ENCODE data around the gene ANXA2.

ANXA2 gene

DNA sequence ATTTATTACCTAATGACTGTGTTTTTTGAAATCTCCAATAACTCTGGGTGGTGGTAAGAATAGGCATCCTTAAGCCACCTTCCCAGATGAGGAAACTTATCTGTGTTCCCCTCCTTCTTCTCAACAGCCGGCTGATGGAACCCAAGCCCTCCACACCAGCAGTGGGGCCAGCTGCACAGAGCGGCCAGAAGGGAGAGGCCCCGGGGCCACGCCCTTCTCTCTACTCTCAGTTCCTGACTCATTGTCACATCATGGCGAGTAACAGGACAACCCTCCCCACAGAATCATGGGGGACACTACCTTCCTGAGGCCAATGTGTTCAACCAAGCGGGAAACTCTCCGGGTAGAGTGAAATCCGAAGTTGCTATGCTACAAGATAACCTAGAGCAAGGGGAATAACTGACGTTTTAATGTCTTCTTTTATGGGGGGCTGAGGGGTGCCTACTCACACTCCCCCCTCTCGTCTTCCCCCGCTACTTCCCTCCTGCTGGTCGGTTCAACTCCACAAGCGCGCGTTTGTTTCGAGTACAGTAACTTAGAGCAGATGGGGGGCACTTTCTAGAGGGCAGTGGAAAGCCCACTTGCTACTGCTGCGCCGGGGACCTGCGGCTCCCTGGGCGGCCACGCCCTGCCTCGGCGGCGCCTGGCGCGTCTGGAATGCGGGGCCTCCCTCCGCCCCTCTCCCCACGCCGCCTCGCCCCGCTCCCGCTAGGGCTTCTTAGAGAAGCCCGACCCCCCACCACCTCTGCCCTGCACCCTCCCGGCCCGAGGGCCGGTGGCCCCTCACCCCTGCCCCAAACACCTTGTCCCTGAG, 621 bp downstream of the ANXA2 start:
- H3K27me3 Mint-ChIP-seq = no peaks in the 10 kb centered on the region
- H3K36me3 Mint-ChIP-seq = no peaks in the 10 kb centered on the region
- no peak overlapping the region for H3K27ac Mint-ChIP-seq
- H3K9me3 Mint-ChIP-seq = no peaks in the 10 kb centered on the region
- peaks cover 30% of the 10 kb centered on the region for H3K4me1 Mint-ChIP-seq
- peak overlapping the region; percentile 75 for H3K4me3 Mint-ChIP-seq

DNA sequence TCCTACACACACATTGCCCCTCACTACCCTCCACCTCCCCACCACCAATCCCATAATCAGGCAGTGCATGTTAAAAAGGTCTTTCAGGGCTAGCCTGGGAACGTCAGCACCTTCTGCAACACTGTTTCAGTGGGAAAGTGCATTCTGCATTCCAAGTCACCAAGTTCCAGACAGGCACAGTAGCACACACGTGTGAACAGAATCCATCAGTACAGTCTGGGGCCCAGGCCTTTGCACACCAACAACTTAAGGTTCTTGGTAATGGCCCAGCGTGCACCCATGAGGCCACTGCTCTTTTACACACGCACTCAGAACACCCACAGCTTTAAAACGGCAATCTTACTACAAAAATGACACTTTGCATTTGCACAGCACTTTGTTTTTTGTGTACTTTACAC, 1.2 kb downstream of the ANXA2 start:
- H3K36me3 Mint-ChIP-seq = no peaks in the 10 kb centered on the region
- H3K4me3 Mint-ChIP-seq = peak overlapping the region; percentile 75
- H3K27me3 Mint-ChIP-seq = no peaks in the 10 kb centered on the region
- H3K9me3 Mint-ChIP-seq = no peaks in the 10 kb centered on the region
- peaks cover 30% of the 10 kb centered on the region for H3K4me1 Mint-ChIP-seq
- H3K27ac Mint-ChIP-seq = no peak overlapping the region

DNA sequence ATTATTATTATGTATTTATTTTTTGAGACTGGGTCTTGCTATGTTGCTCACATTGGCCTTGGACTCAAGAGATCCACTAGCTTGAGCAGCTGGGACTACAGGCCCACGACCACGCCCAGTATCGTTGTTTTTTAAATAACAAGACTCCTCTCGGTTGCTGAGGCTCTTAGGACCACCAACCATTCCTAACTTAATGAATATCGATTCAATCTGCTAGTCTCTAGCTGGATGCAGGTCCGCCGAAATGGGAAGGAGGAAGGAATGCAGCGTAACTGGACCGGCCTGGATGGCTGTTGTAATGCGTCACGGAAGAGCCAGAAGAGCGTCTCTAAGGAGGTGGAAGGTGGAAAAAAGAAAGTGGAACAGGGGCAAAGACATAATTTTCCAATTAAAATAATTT, 1.7 kb downstream of the ANXA2 start:
- no peak overlapping the region for H3K27ac Mint-ChIP-seq
- H3K4me3 Mint-ChIP-seq = peak overlapping the region; percentile 60

DNA sequence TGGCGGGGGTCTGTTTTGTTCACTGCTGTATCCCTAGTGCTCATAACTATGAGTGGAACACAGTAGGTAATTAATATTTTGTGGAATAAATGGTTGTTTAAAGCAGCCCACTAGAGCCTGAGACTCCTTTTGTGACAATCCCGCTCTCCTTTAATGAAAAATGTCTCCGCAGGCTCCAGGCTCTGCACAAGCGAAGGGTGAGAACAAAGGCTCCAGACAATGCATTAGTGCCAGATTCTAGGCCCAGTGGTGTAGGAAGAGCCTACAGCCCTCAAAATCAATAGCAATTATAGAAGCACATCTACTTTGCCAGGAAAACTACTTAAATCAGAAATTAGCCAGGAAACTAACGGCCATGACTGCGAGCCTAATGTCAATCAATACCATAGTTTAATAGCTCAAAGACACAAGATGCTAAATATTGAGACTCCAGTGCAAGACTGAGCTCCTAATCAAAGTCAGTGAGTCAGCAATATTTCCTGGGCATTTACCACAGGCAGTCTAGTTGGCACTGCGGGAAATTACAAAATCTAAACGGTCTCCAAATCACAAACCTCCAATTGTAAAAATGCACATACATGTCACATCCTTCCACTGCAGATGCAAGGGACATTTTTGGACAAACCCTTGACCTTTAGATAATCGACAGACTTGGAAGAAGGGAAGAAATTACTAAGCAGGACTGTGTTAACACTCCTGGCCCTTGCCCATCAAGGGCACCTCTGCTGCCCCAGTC, 2.3 kb downstream of the ANXA2 start:
- Mint-ChIP-seq H3K27me3 (no peaks in the 10 kb centered on the region), H3K4me1 (peaks cover 30% of the 10 kb centered on the region), H3K4me3 (no peak overlapping the region), H3K36me3 (no peaks in the 10 kb centered on the region), H3K9me3 (no peaks in the 10 kb centered on the region), H3K27ac (no peak overlapping the region)

More for the DNA sequence above, 1.7 kb downstream of the ANXA2 start:
- Mint-ChIP-seq H3K27me3 (no peaks in the 10 kb centered on the region), H3K4me1 (peaks cover 30% of the 10 kb centered on the region), H3K9me3 (no peaks in the 10 kb centered on the region), H3K36me3 (no peaks in the 10 kb centered on the region)

DNA sequence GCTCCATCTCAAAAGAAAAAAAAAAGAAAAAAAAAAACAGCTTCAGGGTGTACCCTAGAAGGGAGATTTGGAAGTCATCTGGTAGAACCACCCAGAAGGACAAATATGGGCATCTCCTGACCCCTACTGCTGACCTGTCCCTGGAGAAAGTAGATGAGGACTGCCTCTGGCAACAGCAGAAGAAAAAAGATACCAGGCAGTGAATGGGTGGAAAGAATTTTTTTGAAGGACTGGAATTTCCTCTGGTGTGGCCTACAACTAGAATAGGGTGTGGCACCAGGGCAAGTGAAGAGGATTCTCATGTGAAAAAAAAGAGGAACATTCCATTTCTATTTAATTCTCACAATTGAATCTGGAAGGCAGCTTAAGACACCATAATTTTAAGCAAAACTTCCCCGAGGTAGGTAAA, 3.1 kb downstream of the ANXA2 start:
- H3K27ac Mint-ChIP-seq = no peak overlapping the region
- H3K4me1 Mint-ChIP-seq = peaks cover 36% of the 10 kb centered on the region
- no peak overlapping the region for H3K4me3 Mint-ChIP-seq
- no peaks in the 10 kb centered on the region for H3K27me3 Mint-ChIP-seq
- H3K9me3 Mint-ChIP-seq = no peaks in the 10 kb centered on the region
- no peaks in the 10 kb centered on the region for H3K36me3 Mint-ChIP-seq

DNA sequence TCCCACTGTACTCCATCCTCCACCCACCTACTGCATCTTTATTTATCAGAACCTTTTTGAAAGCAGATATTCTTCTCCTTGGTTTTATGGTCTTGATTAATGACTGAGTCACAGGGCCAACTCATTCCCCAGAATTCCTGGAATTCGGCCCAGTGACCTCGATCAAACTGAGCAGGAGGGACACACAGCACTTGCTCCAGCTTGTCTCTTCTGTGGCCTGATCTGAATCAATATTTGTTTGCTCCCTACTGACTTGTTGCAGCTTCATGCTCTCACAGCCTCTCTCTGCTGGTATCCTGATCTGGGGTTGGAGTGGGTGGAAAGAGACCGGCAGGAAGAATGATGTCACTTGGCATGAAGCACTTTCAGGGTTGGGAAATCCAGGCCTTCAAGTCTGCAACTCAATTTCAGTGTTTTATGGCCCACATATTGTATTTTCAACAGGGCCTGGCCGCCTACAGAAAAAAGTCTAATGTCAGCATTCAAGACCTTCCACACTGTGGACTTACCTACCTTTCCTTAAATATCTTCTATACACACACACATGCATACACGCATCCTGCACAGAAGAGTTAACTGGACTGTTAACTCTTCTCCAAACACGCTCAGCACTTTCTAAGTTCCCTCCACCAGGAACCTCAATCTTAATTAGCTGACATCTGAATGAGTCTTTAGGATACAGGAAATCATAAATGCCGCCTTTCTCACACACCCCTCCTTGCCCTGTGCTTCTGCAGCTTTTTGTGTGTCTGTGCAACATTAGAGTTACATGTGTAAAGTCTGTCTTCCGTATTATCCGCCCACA, 4.6 kb downstream of the ANXA2 start:
- Mint-ChIP-seq H3K36me3 (no peaks in the 10 kb centered on the region), H3K27me3 (no peaks in the 10 kb centered on the region), H3K4me3 (no peak overlapping the region), H3K9me3 (no peaks in the 10 kb centered on the region), H3K4me1 (peaks cover 37% of the 10 kb centered on the region), H3K27ac (no peak overlapping the region)

DNA sequence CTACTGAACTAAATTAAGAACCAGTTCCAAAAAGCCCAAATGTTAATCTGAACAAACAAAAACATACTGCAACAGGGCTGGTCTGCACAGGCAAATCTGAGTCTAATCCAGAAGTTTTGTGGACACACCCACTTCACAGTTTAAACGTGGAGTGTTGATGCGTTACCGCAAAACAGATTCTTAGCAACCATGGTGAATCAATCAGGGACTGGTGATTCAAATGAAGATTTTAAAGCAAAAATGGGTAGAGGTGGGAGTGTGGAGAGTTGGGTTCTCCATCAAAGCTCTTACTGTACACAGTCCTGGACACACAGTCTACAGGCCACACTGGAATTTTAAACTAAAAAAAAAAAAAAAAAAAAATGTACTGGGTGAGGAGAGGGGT, 5.2 kb downstream of the ANXA2 start:
- H3K27me3 Mint-ChIP-seq = no peaks in the 10 kb centered on the region

DNA sequence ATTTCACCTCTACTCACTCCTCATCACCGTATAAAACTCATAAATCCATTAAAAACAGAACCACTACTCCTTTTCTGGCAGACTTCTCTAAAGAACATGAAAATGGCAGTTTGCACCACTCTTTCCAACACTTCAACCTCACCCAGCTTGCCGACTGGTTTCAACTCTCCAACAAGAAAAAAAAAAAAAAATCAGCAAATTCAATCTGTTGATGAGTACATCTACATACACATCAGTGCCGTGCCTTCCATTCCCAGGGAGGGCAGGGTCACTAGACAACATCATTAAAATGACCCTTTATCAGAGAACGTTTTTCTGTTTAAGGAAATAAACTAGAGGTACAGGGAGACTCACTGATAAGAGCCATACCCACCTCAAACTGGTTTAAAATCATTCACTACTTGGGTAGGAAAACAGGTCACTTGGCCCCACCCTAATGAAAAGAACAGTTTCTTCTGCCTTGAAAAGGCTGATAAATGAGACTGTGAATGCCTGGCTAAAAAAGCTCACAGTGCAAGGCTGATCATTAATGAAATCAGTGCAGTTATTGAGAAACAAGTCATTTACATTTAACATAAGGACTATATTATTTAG, 6.0 kb downstream of the ANXA2 start:
- no peaks in the 10 kb centered on the region for H3K36me3 Mint-ChIP-seq
- H3K4me1 Mint-ChIP-seq = peaks cover 33% of the 10 kb centered on the region
- no peaks in the 10 kb centered on the region for H3K9me3 Mint-ChIP-seq
- no peak overlapping the region for H3K27ac Mint-ChIP-seq
- H3K27me3 Mint-ChIP-seq = no peaks in the 10 kb centered on the region
- no peak overlapping the region for H3K4me3 Mint-ChIP-seq

More for the DNA sequence above, 5.2 kb downstream of the ANXA2 start:
- Mint-ChIP-seq H3K36me3 (no peaks in the 10 kb centered on the region), H3K4me3 (no peak overlapping the region), H3K27ac (no peak overlapping the region), H3K9me3 (no peaks in the 10 kb centered on the region), H3K4me1 (peaks cover 37% of the 10 kb centered on the region)

DNA sequence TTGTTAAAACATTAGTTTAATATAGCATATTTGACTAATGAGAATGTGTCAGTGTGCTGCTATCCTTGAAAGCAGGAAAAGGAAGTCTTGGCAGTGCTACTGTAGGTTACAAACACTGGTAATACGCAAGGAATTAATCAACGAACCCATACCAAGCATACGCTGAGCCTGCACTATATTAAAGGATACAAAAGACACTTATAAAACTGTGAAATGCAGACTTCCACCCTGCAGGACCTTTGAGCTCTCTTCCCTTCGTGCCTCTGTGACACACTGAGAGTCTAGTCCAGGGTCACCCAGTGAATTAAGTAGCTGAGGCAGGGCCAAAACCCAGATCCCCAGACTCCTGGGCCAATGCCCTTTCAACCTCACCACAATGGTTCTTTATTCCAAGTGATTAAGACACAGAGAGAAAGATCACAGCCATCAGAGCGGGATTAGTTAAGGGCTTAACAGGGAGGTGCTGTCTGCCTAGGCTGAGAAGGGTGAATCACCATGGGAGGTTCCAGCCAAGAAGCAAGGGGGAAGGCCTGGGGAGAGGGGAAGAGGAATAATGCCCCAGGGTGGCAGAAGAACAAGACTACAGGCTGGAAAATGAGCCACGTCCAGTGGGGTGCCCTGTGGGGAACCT, 6.8 kb downstream of the ANXA2 start:
- no peak overlapping the region for H3K27ac Mint-ChIP-seq
- no peaks in the 10 kb centered on the region for H3K9me3 Mint-ChIP-seq
- no peaks in the 10 kb centered on the region for H3K36me3 Mint-ChIP-seq
- no peaks in the 10 kb centered on the region for H3K27me3 Mint-ChIP-seq
- no peak overlapping the region for H3K4me3 Mint-ChIP-seq
- peaks cover 30% of the 10 kb centered on the region for H3K4me1 Mint-ChIP-seq

DNA sequence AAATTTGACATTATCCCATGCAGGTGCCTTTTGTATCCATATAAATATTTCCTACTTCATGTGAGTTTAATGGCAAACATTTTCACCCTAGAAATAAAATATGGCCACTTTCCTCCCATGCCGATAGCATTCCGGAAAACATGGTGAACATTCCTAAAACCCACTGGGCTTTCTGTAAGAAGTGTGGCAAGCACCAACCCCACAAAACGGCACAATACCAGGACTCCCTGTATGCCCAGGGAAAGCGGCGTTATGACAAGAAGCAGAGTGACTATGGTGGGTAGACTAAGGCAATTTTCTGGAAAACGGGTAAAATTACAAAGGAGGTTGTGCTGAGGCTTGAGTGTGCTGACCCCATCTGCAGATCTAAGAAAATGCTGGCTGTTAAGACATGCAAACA, 7.6 kb downstream of the ANXA2 start:
- peaks cover 30% of the 10 kb centered on the region for H3K4me1 Mint-ChIP-seq
- H3K36me3 Mint-ChIP-seq = no peaks in the 10 kb centered on the region
- no peak overlapping the region for H3K4me3 Mint-ChIP-seq
- no peaks in the 10 kb centered on the region for H3K27me3 Mint-ChIP-seq
- no peak overlapping the region for H3K27ac Mint-ChIP-seq
- H3K9me3 Mint-ChIP-seq = no peaks in the 10 kb centered on the region

DNA sequence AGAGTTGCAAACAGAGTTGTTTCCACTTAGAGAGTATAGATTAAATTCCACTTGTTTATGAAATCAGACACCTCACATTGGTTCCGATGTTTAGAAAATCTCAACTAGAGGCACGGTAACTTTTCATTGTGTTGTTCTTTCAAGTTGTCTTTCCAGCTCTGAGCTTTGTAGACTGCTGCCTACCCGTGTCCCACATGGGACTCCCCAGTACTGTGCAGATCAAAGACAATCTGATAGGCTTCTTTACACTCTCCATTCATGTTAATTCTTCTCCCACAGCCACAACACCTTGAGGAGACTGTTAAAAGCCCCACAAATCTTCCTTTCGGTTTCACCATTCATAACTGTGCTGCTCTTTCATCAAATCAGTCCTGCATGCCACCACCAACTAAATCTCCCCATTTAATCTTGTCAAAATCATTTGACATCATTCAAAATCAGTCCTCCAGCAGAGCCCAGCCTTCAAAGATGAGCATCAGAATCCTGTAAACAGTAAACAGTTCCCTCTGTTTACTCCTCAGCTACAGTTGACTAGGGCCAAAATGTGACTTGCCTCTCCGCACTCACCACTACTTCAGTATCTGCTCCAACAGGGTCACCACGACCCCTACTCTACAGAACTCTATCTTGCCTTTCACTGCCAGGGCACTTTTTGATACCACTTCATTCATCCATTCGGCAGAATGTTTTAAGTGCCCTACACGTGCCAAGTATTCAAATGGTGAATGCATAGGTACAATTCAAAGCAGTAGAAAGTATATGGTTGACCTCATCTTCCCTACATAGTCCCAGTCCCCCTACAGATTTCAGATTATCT, 8.3 kb downstream of the ANXA2 start:
- Mint-ChIP-seq H3K27ac (no peak overlapping the region), H3K4me3 (peak overlapping the region; percentile 19), H3K27me3 (no peaks in the 10 kb centered on the region), H3K36me3 (no peaks in the 10 kb centered on the region), H3K9me3 (no peaks in the 10 kb centered on the region), H3K4me1 (peaks cover 30% of the 10 kb centered on the region)

DNA sequence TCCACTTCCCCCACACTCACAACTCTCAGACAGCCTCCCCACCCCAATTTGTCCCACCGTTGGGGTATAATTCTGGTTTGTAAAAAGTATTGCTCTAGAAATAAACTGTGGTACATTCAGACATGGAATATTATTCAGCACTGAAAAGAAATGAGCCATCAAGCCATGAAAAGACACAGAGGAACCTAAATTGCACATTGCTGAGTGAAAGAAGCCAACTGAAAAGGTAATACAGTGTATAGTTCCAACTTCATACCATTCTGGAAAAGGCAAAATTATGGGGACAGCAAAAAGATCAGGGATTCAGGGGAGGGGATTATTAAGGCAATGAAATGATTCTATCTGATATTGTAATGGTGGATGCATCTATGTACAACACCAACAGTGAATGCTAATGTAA, 10.5 kb downstream of the ANXA2 start:
- Mint-ChIP-seq H3K9me3 (no peaks in the 10 kb centered on the region), H3K4me1 (peaks cover 20% of the 10 kb centered on the region), H3K36me3 (peaks cover 5% of the 10 kb centered on the region), H3K4me3 (no peak overlapping the region), H3K27me3 (no peaks in the 10 kb centered on the region), H3K27ac (no peak overlapping the region)

DNA sequence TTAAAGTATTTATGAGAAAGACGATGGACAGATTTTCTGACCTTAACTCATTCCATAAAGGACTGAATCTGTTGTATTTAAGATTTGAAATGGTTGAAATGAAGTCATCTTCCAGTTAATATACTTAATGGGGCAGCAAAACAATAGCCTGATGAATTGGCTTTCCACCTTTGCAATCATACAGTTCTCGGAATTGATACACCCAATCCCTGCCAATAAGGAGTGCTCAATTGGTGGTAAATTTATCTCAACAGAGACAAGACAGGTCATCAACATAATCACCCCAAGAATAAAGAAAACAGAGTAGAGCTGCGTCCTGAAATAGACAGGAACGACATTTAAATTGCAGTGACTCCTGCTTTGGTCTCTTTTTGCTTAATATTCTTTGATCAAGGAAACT, 11.2 kb downstream of the ANXA2 start:
- H3K27ac Mint-ChIP-seq = no peak overlapping the region
- H3K4me1 Mint-ChIP-seq = peaks cover 20% of the 10 kb centered on the region
- peaks cover 5% of the 10 kb centered on the region for H3K36me3 Mint-ChIP-seq
- no peaks in the 10 kb centered on the region for H3K27me3 Mint-ChIP-seq
- H3K9me3 Mint-ChIP-seq = no peaks in the 10 kb centered on the region
- H3K4me3 Mint-ChIP-seq = no peak overlapping the region

Data from activated naive CD4-positive, alpha-beta T cell treated with anti-CD3 and anti-CD28 coated beads, Interleukin-2, amount 50 U/mL, for 24 hours (primary cell).